Right ventricle myocardium superior (tissue), 1 donor: ENCODE measurements around the gene TBP. TPM values are rescaled to one million over a fixed set of nuclear protein-coding genes. Genes with fewer than 3 reads are reported as not detected.
A peak's percentile ranks its signal among the peaks of the same experiment; 100 is the strongest.

ENCODE experiments used
- ATAC-seq: fragments of 200-7000 bp; cut with Tn5 transposase; one replicate; pipeline ENCODE4 v1.9.1; 2020; ENCODE audit warnings: mild to moderate bottlenecking; ENCODE audit not compliant: poor library complexity
- DNase-seq: peaks from one replicate; pipeline ENCODE4 v3.0.0-alpha.2; 2020
- intact Hi-C: fragments of 100-400 bp; cut with DNase I; formaldehyde crosslinking; loops from one replicate; pipeline ENCODE4 v1.11.2; 2022
- total RNA-seq: library from RNA; stranded (reverse); fragmentation: NEBNext Ultra II Directional; extraction: Animal tissue kit (Norgen Biotek cat#: 25700); gene quantifications from one replicate; pipeline ENCODE4 v1.2.1, GENCODE V29; 2021
- donor health status: DM: no; HTN: yes; CAD: no; lungs with severe emphysema.

Gene TBP
- total RNA-seq, 1 donor from 2014 or later, result 8.1 TPM

DNA sequence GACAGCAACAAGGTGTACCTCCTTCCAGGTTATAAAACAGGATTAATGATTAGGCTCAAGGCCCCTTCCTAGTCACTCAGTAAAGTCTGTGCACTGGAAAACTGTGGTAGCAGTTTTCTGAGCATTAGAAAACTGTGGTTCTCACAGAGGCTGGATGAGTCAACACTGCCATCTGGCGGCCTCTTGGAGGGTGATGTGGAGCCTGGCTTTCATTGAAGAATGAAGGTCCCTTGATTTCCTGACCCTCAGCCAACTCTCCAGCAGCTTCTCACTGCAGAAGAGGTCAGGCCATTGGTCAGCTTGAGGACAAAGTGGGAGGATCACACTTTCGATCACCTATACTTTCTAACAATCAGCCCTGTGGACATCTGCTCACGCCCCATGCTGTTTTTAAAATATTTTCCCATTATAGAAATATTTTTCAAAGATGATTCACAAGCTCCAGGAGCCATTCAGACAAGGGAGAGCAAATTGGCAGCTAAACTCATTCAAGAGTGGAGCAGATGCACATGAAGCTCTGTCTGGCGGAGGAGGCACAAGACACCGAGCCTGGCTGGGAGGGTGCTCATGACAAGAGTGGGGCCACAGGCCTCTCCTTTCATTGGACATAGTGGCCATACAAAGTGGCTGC, 24.2 kb upstream of the TBP start:
- intact Hi-C loops, result loop anchor here (2.0 to 10.0 kb wide), 3 partner anchors 235 to 743 kb away; partner anchors contain the start of gene DLL1
- DNase-seq (peak; percentile 86), ATAC-seq (peak; percentile 91)

DNA sequence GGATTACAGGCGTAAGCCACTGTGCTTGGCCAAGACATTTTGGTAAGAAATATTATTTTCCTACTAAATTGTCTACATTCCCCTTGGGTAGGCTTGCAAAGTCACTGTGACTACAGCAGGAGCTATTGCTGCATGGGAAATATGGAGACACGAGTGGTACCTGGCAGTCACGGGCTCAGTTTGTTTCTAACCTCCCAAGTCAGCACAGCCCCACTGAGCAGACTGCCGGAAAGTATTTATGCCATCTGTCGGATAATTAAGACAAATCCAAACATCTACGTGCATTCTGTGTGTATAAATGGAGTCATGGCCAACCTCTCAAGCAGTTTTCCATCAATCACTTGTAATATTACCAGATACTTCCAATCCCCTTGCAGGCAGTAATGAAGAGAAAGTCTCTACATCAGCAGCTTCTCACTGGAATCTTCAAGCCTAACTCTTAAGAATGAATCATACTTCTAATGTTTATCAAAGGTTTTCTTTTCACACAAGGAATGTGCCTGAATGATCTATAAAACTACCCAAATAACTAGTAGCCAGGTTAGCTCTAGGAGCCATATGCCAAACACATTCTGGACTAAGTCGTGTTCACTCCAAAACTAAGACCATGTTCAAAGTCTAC, 21.2 kb upstream of the TBP start:
- intact Hi-C loops, result loop anchor here (5.0 to 10.0 kb wide), 2 partner anchors 238 to 746 kb away; partner anchors contain the start of gene DLL1
- DNase-seq (no peak), ATAC-seq (no peak)

DNA sequence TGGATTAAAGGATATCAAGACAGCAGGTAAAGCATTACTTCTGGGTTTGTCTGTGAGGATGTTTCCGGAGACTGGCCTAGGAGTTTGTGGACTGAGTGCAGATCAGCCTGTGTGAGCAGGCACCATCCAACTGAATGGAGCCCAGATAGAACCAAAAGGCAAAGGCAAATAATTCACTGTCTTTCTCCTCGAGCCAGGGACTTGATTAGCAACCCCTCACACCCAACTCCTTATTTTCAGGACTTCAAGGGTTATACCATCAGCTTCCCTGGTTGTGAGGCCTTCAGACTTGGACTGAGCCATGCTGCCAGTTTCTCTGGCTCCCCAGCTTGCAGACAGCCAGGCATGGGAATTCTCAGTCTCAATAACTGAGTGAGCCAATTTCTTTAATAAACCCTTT, 20.4 kb upstream of the TBP start:
- DNase-seq (no peak), ATAC-seq (no peak)
- intact Hi-C loops, result loop anchor here (5.0 to 10.0 kb wide), 2 partner anchors 239 to 746 kb away; partner anchors contain the start of gene DLL1

DNA sequence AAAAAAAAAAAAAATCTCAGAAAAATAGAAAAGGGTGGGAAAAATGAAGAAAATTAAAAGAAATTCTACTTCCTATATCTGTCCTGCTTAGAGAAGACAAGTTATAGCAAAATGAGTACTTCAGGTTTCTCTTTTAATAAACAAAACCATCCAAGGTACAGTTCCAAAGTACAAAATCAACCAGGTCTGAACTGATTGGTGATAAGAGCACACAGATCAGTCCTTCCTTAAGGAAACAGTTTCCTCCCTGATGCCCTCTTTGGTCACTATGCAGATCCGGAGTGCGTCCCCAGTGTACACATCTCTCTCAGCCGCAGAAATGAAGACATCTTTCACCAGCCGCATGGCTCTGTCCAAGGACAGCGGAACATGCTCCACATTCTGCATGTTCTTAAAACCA, 19.2 kb upstream of the TBP start:
- intact Hi-C loops, result loop anchor here (10.0 kb wide), 1 partner anchor 240 kb away; the partner anchor contains the start of gene DLL1
- ATAC-seq (no peak), DNase-seq (no peak)

DNA sequence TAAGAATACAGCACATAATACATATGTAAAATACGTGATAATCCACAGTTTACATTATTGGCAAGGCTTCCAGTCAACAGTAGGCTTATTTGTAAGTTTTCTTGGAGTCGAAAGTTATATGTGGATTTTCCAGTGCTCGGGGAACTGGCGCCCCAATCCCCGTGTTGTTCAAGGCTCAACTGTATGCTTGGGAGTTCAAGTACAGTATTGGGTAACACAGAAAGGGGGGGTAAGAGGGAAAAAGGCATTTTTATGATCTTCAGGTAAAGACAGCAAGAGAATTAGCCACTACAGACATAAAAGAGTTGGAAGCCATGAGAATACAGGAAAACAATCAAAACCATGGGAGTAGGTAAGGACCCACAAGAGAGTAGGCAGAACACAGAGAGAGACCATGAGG, 17.5 kb upstream of the TBP start:
- ATAC-seq (no peak), DNase-seq (no peak)
- intact Hi-C loops, result loop anchor here (10.0 kb wide), 1 partner anchor 242 kb away; the partner anchor contains the start of gene DLL1

DNA sequence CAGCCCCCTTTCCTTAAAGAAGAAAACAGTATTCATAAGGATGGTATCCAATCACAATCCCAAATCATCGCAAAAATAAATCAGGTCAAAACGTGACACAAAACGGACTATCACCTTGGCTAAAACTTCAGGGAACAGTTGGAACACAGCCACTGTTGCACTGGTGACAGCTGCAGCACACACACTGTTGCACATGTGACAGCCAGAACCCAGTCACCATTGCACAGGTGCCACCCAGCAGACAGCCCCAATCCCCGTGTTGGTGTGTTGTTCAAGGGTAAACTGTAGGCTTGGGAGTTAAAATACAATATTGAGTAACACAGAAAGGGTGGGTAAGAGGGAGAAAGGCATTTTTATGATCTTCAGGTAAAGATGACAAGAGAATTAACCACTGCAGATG, 16.8 kb upstream of the TBP start:
- intact Hi-C loops, result loop anchor here (10.0 kb wide), 1 partner anchor 243 kb away; the partner anchor contains the start of gene DLL1
- DNase-seq (no peak), ATAC-seq (no peak)

DNA sequence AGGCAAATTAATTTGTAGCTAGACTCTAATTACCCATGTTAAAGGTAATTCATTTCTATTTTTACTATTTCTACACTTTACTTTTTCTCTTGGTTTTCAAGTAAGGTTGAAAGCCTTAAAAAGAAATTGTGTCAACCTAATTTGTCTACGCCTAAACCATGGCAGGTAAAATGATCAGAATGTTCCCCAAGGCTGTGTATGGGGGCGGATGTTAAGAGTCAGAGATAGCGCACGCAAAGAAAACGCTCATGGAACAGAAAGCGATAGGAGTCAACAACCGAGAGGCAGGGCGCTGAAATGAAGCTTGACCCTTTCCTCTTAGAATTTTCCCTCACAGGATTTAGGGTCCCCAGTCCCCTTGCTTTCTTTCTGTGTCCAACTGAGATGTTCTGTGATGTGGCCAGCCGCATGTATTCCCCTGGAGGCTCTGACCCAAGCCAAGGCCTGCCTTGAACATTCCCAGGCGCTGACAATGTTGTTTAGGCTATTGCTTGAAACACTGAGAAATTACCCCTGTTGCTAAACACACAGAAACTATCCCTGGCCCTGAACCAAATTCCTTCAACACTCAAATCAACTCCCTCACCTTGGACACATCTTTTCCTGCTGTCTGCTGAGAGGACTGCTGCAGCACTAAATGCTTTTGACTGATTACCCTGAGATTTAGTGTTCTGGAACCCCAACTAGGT, 12.0 kb upstream of the TBP start:
- intact Hi-C loops, result no loop called here
- ATAC-seq, result no peak
- no peak for DNase-seq

DNA sequence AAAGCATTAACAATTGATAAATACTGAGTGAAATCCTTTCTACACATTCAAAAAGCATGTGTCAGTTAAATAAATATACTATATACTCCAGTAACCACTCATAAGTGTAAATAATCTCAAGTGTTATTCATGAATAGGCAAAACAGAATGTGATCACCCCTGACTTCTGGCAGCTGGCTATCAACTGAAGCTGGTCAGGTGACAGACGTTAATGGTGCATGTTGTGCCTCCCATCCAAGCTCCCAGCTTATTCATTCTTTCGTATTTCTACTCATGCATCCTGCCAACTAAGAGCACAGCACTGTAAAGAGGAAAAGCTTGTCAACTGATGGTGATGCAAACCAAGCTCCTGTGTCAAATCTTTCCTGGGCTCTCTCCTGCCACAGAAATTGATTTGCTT, 8.8 kb upstream of the TBP start:
- intact Hi-C loops, result no loop called here
- ATAC-seq (peak; percentile 67), DNase-seq (no peak)

DNA sequence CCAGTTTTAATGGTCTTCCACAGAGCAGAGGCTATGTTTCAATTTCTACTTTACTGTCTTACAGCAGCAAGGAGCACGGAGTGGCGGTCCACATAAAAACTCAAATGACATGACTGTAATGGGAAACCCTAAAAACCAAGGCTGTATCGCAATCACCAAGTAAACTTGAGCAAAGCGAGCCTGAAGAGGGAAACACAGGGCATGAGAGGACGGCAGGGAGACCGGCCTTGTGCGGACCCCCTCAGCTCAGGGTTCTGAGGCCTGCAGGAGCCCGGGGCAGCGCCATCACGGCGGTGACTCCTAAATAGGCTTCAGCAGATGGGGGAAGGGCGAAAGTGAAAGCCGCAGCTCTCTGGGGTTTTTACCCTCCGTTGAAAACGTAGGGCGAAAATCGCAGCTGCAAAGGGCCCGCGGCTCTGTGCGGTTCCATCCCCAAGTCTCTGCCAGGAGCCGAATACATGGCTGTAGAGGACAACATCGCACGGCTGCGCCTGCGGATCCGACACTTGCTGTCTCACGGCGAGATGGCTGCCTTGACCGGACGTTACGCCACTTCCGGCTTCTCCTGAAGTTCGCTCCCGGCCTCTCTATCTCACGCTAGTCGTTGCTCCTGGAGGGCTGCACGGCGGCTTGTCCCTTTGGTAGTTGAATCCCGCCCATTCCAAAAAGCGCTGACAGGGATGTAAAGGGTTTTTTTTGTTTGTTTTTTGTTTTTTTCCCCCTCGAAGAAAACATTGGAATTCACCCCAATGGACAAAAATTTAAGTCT, 1.2 kb upstream of the TBP start, which contains the start of gene PSMB1:
PSMB1 (minus strand) TSS at position 543 of the 769 bp plus-strand sequence; CDS start at position 478, 65 bp downstream.
- intact Hi-C loops, result loop anchor here (10.0 kb wide), 1 partner anchor 798 kb away; the partner anchor contains the start of genes DYNLT2 and ERMARD
- ATAC-seq, result peak; percentile 94
- peak; percentile 97 for DNase-seq

DNA sequence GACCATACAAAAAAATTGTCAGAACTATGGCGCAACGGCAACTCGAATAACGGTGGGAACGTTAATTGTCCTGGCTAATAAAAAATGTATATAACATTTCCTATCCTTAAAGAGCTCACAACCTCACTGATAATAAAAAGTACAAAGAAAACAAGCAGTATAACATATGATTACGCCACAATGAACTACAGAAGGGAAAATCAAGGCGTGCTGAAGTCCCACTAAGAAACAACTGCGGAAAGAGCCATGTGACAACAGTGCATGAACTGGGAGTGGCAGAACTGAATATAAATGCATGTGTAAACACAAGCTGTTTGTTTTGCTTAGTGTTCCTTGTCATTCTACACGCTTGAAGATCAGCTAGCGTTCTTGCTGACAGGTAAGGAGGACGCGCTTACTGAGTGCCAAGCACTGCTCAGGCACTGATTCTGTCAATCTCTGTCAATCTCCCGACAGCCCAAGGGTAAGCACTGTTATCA, 596 bp upstream of the TBP start:
- intact Hi-C loops, result loop anchor here (10.0 kb wide), 1 partner anchor 799 kb away; the partner anchor contains the start of genes DYNLT2 and ERMARD
- peak; percentile 44 for DNase-seq
- ATAC-seq, result peak; percentile 50

DNA sequence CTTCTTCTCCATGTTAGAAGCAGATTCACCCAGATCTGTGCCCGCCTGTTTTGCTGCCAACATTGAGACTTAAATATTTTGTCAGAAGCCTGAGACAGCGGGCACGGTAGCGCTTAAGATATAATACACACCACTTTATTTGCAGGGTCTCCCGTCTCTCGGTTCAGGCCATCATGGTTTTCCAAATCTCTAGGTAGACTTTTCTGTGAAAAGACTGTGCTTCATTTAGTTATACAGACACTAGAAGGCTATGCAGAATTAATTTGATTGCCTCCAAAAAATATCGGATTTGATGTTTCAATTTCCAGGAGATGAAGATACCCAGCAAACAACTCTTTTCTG, 598 bp downstream of the TBP start:
- intact Hi-C loops, result loop anchor here (10.0 kb wide), 1 partner anchor 800 kb away; the partner anchor contains the start of genes DYNLT2 and ERMARD
- ATAC-seq, result no peak

DNA sequence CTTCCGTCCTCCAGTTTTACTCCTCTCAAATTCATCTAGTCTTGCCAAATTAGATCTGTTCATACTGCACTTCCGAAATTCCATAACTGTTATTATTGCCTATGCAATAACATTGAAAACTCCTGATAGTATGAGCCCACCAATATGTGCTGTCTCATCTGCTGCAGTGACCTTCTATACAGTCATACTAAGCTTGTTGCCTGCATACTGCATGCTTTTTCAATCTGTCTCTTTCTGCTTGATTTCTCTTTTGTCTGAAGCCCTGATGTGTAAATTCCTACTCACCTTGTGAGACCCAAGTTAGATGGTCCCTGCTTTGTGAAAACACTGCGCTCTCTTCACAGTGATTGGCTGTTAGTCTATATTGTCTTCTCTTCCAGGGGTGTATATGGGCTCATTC, 1.1 kb downstream of the TBP start:
- no peak for DNase-seq
- ATAC-seq, result no peak
- intact Hi-C loops, result loop anchor here (10.0 kb wide), 1 partner anchor 801 kb away; the partner anchor contains the start of genes DYNLT2 and ERMARD

More for the DNA sequence above, 598 bp downstream of the TBP start:
- DNase-seq, result no peak

DNA sequence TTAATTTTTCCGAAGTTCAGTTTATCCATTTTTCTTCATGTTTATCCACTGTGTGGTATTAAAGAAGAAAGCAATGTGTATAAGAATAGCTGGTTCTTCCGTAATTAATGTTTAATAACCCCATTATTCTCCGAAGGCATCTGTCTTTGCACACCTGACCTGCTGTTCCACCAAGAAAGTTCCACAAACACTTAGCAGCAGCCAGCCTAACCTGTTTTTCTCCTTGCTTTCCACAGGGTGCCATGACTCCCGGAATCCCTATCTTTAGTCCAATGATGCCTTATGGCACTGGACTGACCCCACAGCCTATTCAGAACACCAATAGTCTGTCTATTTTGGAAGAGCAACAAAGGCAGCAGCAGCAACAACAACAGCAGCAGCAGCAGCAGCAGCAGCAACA, 7.4 kb downstream of the TBP start:
- intact Hi-C loops, result no loop called here
- ATAC-seq, result no peak
- DNase-seq, result no peak

DNA sequence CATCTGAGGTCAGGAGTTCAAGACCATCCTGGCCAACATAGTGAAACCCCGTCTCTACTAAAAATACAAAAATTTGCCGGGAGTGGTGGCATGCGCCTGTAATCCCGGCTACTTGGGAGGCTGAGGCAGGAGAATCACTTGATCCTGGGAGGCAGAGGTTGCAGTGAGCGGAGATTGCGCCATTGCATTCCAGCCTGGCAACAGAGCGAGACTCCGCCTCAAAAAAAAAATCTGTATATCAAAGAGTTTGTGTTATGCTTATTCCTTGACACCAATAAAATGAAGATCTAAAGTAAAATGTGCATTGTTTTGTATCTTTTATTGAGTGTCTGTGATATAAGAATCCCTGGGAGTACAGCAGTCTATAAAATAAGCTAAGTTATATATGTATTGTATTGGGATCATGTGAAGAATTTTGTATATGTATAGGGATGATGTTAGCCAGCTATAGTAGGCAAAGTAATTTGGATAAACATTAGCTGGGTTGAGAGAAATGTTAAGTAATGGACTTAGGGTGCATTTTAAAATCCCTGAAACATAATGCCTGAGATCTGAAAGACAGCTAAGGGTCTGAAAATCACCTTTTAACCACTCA, 10.9 kb downstream of the TBP start:
- DNase-seq (no peak), ATAC-seq (no peak)
- intact Hi-C loops, result no loop called here

DNA sequence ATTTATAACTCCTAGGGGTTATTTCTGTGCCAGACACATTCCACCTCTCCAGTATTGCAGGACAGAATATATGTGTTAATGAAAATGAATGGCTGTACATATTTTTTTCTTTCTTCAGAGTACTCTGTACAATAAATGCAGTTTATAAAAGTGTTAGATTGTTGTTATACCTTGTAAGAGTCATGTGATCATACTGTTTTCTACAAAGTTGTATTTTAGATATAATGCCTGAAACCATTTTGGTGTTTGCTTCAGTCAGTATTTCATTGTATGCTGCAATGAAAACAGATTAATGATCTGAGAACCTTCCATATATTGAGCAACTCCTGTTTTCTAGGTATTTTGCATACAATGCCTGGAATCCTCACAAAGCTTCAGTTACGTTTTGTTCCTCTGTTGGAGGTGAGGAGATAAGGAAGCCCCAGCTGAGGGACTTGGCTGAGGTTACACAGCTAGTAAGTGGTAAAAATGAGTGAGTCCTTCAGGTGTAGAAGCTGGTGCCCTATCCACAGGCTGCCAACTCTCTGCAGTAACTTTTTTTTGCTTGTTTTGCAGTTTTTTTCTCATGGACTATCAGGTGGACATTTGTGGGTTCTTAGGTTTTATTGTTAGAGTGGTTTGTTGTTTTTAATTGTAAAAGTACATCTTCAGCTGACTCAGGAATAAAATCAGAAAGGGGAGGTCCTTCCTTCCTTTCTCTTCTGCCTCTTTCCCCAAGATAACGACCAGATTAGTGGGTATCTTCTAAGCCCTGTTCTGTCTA, 18.7 kb downstream of the TBP start:
- ATAC-seq (no peak), DNase-seq (no peak)
- intact Hi-C loops, result no loop called here

DNA sequence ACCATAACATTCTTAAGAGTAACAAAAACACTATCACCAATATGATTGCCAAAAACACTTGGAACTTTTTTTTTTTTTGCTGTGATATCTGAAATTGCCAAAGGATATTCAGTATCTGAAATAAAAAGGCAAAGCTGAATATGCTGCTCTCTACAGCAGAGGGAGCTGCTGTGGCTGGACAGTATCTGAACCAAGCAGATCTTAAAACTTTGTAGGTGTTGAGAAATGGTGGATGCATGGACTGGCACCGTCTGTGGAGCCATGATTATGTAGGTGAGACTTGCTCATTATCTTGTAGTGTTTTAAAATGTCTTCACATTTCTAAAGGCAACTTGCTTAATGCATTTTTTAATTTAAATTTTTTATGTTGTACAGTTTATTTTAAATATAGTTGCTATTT, 21.1 kb downstream of the TBP start:
- intact Hi-C loops, result no loop called here
- DNase-seq, result no peak
- no peak for ATAC-seq

DNA sequence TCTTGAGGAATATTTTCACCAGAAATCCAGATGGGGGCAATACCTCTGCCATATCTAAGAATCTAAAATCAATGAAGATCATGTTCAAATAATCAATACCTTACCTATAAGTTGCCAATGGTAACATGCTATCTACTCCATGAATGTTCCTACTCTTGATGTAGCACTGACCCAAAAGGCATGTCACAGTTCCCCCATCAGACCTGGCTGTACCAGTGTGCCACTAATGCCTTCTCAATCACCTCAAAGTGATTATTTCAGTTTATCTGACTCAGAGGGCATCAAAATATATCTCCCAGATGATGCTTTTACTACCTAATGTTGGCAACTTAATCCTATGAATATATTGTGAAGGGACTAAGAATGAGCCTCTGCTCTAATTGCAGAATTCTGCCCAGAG, 24.7 kb downstream of the TBP start:
- no peak for ATAC-seq
- no peak for DNase-seq
- intact Hi-C loops, result no loop called here
